Measurements from ENCODE around the gene GNG7. TPM values are rescaled to one million over a fixed set of nuclear protein-coding genes. Genes with fewer than 3 reads are reported as not detected.
"Not testable (repeated sequence)": the region's sequence is repeated elsewhere in the genome, so short reads cannot be mapped to it uniquely, and the experiment has no call there.

GNG7 gene
- total RNA-seq, 1 experiment from 2014 or later = 0.03 TPM

DNA sequence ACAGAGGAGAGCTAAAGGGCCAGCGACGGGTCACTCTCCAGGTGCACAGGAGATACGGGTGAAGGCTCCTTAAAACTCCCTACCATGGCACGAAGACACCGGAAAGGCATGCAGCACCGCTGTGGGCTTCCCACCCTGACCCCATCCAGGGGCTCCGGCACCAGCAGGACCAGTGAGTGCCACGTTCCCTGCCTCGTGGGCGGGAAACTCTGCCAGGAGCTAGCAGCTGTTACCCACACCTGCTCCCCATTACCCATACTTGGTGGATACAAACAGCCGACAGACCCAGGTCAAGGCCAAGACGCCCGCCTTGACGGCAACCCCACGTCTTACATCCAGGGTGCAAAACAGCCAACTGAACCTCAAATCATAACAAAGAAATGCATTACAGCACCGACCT is 56.7 kb downstream of the GNG7 start:
- H3K4me3 ChIP-seq = no peak overlapping the region
- peaks cover 13% of the 10 kb centered on the region; the same call in 1 of the 2 replicates for H3K27me3 ChIP-seq (replicated peaks)
- no peaks in the 10 kb centered on the region for H3K36me3 ChIP-seq
- H3K9me3 ChIP-seq (replicated peaks) = no peaks in the 10 kb centered on the region
- no peak overlapping the region for H3K27ac ChIP-seq
- H3K4me1 ChIP-seq (replicated peaks) = no peaks in the 10 kb centered on the region
- DNase-seq (ENCODE audit: low read depth in 1 of 2, low spot score in 2 of 2) = no peak

DNA sequence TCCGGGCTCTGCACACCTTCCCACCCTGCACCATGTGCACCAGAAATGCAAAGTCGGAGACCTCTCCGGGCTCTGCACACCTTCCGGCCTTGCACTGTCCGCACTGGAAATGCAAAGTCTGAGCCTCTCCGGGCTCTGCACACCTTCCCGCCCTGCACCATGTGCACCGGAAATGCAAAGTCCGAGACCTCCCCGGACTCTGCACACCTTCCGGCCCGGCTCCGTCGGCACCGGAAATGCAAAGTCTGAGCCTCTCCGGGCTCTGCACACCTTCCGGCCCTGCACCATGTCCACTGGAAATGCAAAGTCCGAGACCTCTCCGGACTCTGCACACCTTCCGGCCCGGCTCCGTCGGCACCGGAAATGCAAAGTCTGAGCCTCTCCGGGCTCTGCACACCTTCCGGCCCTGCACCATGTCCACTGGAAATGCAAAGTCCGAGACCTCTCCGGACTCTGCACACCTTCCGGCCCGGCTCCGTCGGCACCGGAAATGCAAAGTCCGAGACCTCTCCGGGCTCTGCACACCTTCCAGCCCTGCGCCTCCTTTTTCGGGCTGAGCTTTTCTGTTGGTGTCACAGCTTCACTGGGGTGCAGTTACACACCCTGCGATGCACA is 59.3 kb downstream of the GNG7 start:
- H3K27ac ChIP-seq; H3K36me3 ChIP-seq; H3K9me3 ChIP-seq (replicated peaks); H3K4me3 ChIP-seq; DNase-seq (ENCODE audit: low read depth in 1 of 2, low spot score in 2 of 2); H3K4me1 ChIP-seq (replicated peaks): not testable (repeated sequence)
- H3K27me3 ChIP-seq (replicated peaks) = peaks cover 13% of the 10 kb centered on the region

DNA sequence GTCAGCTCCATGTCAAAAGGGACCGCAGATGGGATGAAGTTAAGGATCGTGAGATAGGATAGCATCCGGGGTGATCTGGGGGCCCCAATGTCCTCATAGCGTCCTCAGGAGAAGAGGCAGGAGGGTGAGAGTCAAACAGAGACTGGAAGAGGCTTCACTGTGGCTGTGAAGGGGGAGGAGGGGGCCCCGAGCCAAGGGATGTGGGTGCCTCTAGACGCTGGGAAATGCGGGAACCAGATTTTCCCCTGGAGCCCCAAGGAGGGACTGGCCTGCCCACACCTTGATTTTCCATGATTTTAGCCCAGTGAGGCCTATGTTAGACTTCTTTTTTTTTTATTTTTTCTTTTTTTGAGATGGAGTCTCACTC is 61.2 kb downstream of the GNG7 start:
- Histone ChIP-seq H3K36me3 (no peaks in the 10 kb centered on the region), H3K27ac (no peak overlapping the region), H3K27me3 (replicated peaks) (peaks cover 13% of the 10 kb centered on the region), H3K4me3 (no peak overlapping the region), H3K4me1 (replicated peaks) (0 out of 2 replicates have a peak, but pooled peaks cover 4% of the 10 kb centered on the region), H3K9me3 (replicated peaks) (no peaks in the 10 kb centered on the region)
- DNase-seq (ENCODE audit: low read depth in 1 of 2, low spot score in 2 of 2) = no peak

DNA sequence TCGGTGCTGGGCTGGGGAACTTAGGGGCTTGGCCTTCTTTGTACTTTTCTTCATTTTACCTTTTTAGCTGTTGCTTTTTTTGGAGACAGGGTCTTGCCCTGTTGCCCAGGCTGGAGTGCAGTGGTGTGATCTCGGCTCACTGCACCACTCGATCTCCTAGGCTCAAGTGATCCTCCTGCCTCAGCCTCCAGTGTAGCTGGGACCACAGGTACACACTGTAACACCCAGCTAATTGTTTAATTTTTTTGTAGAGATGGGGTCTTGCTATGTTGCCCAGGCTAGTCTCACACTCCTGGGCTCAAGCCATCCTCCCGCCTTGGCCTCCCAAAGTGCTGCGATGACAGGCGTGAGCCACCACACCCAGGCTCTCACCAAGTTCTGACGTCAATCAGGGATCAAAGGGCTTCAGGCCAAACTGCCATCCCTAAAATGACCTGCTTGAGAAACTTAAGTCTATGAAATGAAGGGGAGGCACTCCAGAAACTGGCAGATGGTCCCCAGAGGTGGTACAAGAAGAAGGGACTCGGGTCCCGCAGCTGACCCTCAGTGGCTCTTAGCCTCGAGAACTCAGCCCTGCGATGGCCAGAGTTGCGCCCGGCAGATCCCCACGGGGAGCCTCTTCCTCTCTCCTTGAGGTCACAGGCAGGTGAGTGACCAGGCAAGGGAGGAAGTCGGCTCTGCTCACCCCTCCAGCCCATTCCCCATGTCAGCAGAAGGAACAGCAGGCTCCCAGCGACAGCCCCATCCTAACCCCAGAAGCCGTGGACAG is 61.7 kb downstream of the GNG7 start:
- DNase-seq (ENCODE audit: low read depth in 1 of 2, low spot score in 2 of 2) = no peak
- H3K4me3 ChIP-seq = no peak overlapping the region
- no peaks in the 10 kb centered on the region for H3K9me3 ChIP-seq (replicated peaks)
- no peaks in the 10 kb centered on the region for H3K36me3 ChIP-seq
- H3K27ac ChIP-seq = no peak overlapping the region
- peaks cover 8% of the 10 kb centered on the region for H3K27me3 ChIP-seq (replicated peaks)
- H3K4me1 ChIP-seq (replicated peaks) = 0 out of 2 replicates have a peak, but pooled peaks cover 4% of the 10 kb centered on the region

GRCh38 chr19:2639999-2640398 is 62.5 kb downstream of the GNG7 start:
- H3K4me1 ChIP-seq (replicated peaks) = 0 out of 2 replicates have a peak, but pooled peaks cover 4% of the 10 kb centered on the region
- no peaks in the 10 kb centered on the region for H3K9me3 ChIP-seq (replicated peaks)
- H3K36me3 ChIP-seq = no peaks in the 10 kb centered on the region
- peaks cover 3% of the 10 kb centered on the region; the same call in 1 of the 2 replicates for H3K27me3 ChIP-seq (replicated peaks)
- no peak overlapping the region for H3K4me3 ChIP-seq
- no peak for DNase-seq (ENCODE audit: low read depth in 1 of 2, low spot score in 2 of 2)
- H3K27ac ChIP-seq = no peak overlapping the region

- H3K4me3 ChIP-seq = no peak overlapping the region
- no peak for DNase-seq (ENCODE audit: low read depth in 1 of 2, low spot score in 2 of 2)
- no peaks in the 10 kb centered on the region; the same call in none of the 2 replicates for H3K27me3 ChIP-seq (replicated peaks)
- no peaks in the 10 kb centered on the region for H3K36me3 ChIP-seq
- H3K27ac ChIP-seq = no peak overlapping the region
- no peaks in the 10 kb centered on the region for H3K9me3 ChIP-seq (replicated peaks)
- H3K4me1 ChIP-seq (replicated peaks) = 0 out of 2 replicates have a peak, but pooled peaks cover 4% of the 10 kb centered on the region
Measured at GRCh38 chr19:2638417-2638940, 64.0 kb downstream of the GNG7 start.

DNA sequence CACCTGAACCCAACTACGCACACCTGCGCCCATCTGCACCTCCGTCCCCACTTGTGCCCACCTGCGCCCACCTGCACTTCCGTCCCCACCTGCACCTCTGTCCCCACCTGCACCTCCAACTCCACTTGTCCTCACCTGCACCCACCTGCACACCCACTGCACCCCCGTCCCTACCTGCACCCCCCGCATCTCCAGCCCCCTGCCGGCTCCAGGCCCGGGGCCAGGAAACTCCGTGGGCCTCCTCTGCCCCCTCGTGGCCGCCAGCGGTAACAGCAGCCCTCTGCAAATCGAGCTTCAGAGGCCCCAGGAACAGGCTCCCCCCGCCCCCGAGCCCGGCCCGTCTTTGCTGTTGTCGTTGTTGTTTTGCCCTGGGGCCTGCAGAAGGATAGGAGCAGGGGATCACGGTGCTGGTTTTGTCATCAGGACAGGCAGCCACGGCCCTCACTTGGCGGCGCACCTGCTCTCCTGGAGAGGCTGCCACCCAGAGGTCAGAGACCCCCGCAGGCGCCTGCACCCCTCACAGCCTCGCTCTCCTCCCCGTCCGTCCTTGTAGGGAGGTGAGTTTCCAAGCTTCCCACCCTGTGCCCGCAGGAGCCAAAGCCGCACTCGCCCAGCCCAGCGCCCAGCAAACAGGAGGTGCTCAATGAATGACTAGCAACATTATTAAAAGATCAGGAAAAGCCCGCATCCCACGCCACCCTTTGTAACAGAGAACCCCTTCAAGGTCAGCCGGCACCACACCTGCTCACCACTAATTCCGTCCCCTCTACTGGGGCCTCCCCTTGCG is 65.4 kb downstream of the GNG7 start:
- no peaks in the 10 kb centered on the region; the same call in none of the 2 replicates for H3K27me3 ChIP-seq (replicated peaks)
- H3K9me3 ChIP-seq (replicated peaks) = no peaks in the 10 kb centered on the region
- H3K27ac ChIP-seq = no peak overlapping the region
- H3K4me3 ChIP-seq = no peak overlapping the region
- H3K4me1 ChIP-seq (replicated peaks) = 0 out of 2 replicates have a peak, but pooled peaks cover 4% of the 10 kb centered on the region
- DNase-seq (ENCODE audit: low read depth in 1 of 2, low spot score in 2 of 2) = peak; percentile 37 to 68
- no peaks in the 10 kb centered on the region for H3K36me3 ChIP-seq

- no peak for DNase-seq (ENCODE audit: low read depth in 1 of 2, low spot score in 2 of 2)
- Histone ChIP-seq H3K4me3 (no peak overlapping the region), H3K9me3 (replicated peaks) (peaks cover 1% of the 10 kb centered on the region; the same call in 1 of the 2 replicates), H3K27me3 (replicated peaks) (no peaks in the 10 kb centered on the region; the same call in none of the 2 replicates), H3K36me3 (no peaks in the 10 kb centered on the region), H3K27ac (no peak overlapping the region), H3K4me1 (replicated peaks) (0 out of 2 replicates have a peak, but pooled peaks cover 4% of the 10 kb centered on the region)
Measured at GRCh38 chr19:2636141-2636896, 66.2 kb downstream of the GNG7 start.

- Histone ChIP-seq H3K27me3 (replicated peaks) (no peaks in the 10 kb centered on the region; the same call in none of the 2 replicates), H3K27ac (no peak overlapping the region)
Measured at GRCh38 chr19:2634960-2635359, 67.5 kb downstream of the GNG7 start.

GRCh38 chr19:2634228-2634951 is 68.1 kb downstream of the GNG7 start:
- no peak for DNase-seq (ENCODE audit: low read depth in 1 of 2, low spot score in 2 of 2)
- no peak overlapping the region for H3K4me3 ChIP-seq

More at GRCh38 chr19:2634960-2635359, 67.5 kb downstream of the GNG7 start:
- H3K4me3 ChIP-seq = no peak overlapping the region
- H3K4me1 ChIP-seq (replicated peaks) = 0 out of 2 replicates have a peak, but pooled peaks cover 4% of the 10 kb centered on the region
- DNase-seq (ENCODE audit: low read depth in 1 of 2, low spot score in 2 of 2) = no peak
- peaks cover 11% of the 10 kb centered on the region for H3K9me3 ChIP-seq (replicated peaks)
- H3K36me3 ChIP-seq = no peaks in the 10 kb centered on the region

DNA sequence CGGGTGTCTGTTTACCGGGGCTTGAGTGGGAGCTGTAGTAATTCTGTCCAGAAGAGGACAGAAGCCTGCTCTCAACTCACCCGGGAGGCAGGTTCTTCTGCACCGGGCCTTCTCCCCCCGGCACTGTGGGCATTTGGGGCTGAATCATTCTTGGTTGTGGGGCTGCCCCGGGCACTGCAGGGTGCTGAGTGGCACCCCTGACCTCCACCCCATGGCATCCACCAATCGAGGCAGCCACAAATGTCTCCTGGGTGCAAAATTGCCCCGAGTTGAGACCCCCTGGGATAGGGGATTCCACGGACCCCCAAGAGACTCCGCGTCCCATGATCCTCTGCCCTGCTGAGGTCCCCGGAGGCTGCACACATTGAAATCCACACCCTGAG is 68.8 kb downstream of the GNG7 start:
- H3K4me3 ChIP-seq = no peak overlapping the region
- H3K4me1 ChIP-seq (replicated peaks) = 0 out of 2 replicates have a peak, but pooled peaks cover 4% of the 10 kb centered on the region
- H3K36me3 ChIP-seq = no peaks in the 10 kb centered on the region
- no peaks in the 10 kb centered on the region; the same call in none of the 2 replicates for H3K27me3 ChIP-seq (replicated peaks)
- H3K9me3 ChIP-seq (replicated peaks) = peaks cover 15% of the 10 kb centered on the region
- no peak overlapping the region for H3K27ac ChIP-seq
- DNase-seq (ENCODE audit: low read depth in 1 of 2, low spot score in 2 of 2) = no peak

More at GRCh38 chr19:2634228-2634951, 68.1 kb downstream of the GNG7 start:
- H3K36me3 ChIP-seq = no peaks in the 10 kb centered on the region
- H3K9me3 ChIP-seq (replicated peaks) = peaks cover 11% of the 10 kb centered on the region
- H3K27me3 ChIP-seq (replicated peaks) = no peaks in the 10 kb centered on the region; the same call in none of the 2 replicates
- no peak overlapping the region for H3K27ac ChIP-seq
- 0 out of 2 replicates have a peak, but pooled peaks cover 4% of the 10 kb centered on the region for H3K4me1 ChIP-seq (replicated peaks)

- H3K4me3 ChIP-seq = no peak overlapping the region
- no peaks in the 10 kb centered on the region; the same call in 1 of the 2 replicates for H3K27me3 ChIP-seq (replicated peaks)
- peaks cover 21% of the 10 kb centered on the region for H3K9me3 ChIP-seq (replicated peaks)
- no peak overlapping the region for H3K27ac ChIP-seq
- H3K36me3 ChIP-seq = no peaks in the 10 kb centered on the region
- peaks cover 16% of the 10 kb centered on the region for H3K4me1 ChIP-seq (replicated peaks)
- DNase-seq (ENCODE audit: low read depth in 1 of 2, low spot score in 2 of 2) = no peak
Measured at GRCh38 chr19:2631213-2631821, 71.2 kb downstream of the GNG7 start.

Data from SJSA1 (cell line).